HG02885 (cell line): ENCODE data around the gene PLA2G6.

Experiments
- ATAC-seq: cut with Tn5 transposase; IDR thresholded peaks from one replicate; pipeline ENCODE4 v1.9.1; 2021; ENCODE audit warnings: mild to moderate bottlenecking; ENCODE audit not compliant: unreplicated experiment, poor library complexity

PLA2G6 gene

GRCh38 chr22:38075961-38076360 lies 105.7 kb downstream of the PLA2G6 start:
- no peak for ATAC-seq

GRCh38 chr22:38075105-38075825 lies 106.4 kb downstream of the PLA2G6 start:
- ATAC-seq = no peak

DNA sequence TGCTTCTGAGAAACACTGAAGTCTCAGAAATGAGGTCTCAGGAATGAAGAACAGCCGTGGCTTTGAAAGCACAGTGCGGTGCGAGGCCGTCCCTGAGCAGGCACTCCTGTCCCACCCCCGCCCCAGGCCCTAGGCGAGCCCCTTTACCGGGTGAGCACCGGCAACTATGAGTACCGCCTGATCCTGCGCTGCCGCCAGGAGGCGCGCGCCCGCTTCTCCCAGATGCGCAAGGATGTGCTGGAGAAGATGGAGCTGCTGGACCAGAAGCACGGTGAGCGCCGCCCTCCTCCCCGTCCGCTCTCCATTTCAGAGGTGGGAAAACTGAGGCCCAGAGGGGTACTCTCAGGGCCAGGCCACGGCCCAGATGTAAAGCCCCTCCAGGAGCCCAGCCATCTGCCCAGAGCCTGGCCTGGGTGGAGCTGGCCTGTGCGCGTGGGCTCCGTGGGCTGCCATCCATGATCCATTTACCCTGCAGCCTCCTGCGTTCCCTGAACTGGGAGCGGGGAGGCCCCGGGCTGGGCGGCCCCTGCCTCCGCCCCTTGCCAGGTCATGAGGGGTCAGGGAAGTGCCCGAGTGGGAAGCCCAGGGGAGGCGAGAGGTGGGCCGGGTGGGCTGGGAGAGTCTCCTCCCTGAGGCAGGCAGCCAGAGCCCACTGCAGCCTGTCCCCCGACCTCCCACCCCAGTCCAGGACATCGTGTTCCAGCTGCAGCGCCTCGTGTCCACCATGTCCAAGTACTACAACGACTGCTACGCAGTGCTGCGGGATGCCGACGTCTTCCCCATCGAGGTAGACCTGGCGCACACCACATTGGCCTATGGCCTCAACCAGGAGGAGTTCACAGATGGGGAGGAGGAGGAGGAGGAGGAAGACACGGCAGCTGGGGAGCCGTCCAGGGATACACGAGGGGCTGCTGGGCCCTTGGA lies 107.2 kb downstream of the PLA2G6 start:
- ATAC-seq = no peak

DNA sequence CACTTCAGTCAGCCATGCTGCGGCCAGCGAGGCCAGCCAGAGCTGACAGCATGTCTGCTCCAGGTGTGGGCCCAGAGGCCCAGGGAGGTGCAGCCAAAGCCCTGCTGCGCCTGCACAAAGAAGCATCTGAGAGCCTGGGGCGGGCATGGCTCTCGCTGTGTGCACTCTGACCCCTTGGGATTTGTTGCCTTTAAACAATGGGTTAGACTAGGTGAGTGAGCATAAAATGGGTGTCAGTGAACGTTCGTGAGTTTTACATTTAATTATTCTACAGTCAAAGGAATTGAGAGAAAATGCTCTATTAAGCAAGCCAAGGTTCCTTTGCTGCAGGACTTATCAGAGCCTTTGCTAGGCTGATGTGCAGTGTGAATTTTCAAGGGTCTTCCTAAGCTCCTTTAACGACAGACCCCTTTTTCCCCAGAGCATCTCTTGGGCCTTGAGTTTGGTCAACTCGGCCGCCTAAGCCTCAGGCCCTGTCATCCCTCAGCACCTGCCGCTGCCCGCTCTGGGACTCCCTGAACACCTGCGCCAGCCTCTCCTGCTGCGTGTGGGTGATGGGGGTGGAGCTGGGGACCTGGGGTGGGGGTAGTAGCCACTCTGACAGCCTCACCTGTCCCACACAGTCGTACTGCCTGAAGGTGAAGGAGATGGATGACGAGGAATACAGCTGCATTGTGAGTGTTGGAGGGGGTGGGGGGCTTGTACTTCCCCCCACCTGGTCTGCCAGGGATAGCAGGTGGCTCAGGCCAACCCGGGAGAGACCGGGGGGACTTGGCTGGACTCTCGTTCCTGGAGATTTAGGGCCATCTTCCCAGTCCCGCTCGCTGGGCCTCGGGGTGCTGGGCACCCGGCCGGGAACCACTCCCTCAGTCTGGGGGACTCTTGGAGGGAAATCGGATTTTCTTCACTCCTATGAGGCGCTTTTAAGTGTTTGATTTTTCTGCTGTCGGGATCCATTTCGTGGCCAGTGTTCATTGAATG lies 108.2 kb downstream of the PLA2G6 start:
- no peak for ATAC-seq

GRCh38 chr22:38072322-38073149 lies 109.1 kb downstream of the PLA2G6 start:
- ATAC-seq = no peak

- no peak for ATAC-seq
Measured at GRCh38 chr22:38071421-38072321, 110.0 kb downstream of the PLA2G6 start.

DNA sequence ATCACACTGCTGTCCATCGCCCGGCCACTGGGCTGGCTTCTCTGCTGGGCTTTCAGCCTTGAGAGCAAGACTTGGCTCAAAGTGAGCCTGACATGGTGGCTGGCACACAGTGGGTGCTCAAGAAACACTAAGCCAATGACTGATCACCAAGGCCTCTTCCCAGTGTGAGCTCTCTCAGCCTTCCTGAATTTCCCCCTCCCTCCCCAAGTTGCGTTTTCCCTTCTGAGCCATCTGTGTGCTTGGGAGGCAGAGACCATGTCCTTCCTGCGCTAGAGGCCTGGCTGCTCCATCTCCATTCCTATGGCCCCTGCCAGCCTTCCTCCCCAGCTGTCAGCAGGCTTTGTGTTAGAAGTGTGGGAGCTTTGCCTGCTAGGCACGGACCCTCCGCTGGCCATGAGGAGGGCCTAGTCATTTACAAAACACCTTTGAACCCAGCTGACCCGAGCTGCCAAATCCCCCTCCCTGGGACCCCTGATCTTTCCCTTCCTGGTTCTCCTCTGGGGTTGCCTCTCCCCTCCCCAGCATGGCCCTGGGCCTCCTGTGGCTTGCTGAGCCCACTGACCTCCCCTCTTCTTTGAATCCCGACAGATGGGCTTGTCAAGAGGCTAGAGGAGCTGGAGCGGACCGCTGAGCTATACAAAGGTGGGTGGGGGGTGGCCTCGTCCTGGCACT lies 111.2 kb downstream of the PLA2G6 start:
- ATAC-seq = no peak

DNA sequence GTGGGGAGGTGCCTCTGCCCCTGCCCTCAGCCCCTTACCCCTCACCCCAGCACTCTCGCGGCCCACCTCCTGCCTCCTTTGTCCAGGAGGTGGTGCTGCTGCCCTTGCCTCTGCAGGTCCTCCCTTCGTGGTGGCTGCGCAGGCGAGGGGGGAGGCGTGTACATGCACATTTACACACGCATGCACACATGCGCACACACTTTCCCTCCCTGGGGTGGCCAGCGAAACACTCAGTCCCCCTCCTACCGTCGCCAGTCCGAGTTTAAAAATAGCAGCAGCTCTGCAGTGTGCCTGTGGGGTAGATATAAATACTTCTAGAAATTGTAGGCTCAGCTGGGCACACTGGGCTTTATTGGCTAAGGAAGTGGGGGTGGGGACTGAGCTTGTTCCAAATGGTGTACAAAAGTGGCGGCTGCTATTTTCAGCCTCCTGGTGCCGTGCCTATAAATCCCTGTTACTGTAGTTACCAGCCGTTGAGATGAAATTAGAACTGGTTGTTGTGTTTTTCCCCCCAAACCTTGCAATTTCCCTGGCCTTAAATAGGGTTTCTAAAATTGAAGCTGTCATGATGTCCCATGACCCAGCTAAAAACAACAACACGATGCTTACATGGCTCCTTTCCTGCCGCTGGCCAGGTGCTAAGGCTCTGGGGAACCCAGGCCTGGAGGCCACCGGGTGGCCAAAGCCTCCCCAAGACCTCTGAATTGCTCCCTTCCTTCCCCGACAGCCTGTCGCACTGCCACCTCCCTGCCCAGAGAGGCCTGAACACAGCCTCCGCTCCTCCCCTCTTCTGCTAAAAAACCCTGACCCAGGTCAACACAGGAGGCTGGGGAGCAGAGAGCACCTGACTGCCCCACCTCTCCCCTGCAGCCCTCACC lies 112.0 kb downstream of the PLA2G6 start:
- ATAC-seq = no peak

GRCh38 chr22:38068641-38069371 lies 112.8 kb downstream of the PLA2G6 start:
- no peak for ATAC-seq

DNA sequence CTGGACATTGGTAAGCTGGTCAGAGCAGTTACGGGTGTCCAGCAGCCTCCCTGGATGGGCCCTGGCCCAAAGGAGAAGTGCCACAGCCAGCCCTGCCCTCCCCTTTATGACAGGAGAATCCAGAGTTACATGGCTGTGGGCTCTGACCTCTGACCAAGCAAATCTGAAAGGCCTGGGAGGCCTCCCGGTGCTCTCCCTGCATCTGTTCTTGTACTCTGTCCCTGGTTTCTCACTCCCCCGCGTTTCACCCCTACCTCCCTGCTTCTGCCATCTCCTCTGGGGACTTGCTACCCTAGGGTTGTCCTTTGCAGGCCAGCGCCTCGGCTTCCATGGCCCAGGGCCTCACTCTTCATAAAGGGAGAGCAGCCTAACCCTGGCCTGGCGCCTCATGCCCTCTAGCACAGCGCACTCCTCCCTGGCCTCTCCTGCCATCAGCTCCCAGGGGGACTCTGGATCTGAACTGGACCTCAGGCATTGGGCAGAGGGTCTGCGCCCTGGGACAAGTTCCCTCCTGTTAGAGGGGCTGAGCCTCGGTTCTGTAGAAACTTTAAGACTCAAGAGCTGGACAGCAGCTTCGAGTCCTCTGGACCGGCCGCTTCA lies 113.8 kb downstream of the PLA2G6 start:
- ATAC-seq = no peak

DNA sequence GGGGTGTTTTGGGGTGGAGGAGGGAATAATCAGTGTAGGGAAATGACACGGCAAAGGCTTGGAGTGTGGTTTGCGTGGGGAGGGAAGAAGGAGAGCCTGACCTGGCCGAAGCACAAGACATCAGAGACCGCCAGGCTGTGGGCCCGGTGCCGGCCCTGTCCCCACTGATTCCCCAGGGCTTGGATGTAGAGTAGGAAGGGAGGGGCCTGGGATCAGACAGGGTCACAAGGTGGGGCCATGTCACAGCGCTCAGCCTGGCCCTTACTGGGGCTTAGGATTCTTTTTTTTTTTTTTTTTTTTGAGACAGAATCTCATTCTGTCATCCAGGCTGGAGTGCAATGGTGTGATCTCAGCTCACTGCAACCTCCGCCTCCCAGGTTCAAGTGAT lies 114.6 kb downstream of the PLA2G6 start:
- no peak for ATAC-seq

GRCh38 chr22:38066381-38067027 lies 115.1 kb downstream of the PLA2G6 start:
- ATAC-seq = no peak

- ATAC-seq = no peak
Measured at GRCh38 chr22:38065539-38065938, 116.1 kb downstream of the PLA2G6 start.

DNA sequence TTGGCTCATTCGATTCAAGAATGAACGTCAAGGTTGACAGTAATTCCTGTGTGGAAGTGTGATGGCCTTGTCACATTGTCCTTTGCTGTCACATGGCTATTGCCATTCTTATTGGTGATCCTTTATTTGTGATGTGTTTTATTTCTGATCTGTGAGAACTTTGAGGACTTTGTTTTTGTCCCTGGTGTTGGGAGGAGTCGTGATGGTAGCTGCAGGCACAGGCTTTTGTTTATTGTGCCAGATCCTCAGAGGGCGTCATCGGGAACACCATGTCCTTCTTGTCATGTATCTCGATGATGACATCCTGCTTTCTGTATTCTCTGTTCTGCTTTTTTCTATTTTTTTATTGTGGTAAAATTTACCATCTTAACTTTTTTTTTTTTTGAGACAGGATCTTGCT lies 118.8 kb downstream of the PLA2G6 start:
- no peak for ATAC-seq
